ENCODE data around the gene LCP2. TPM values are rescaled to one million over a fixed set of nuclear protein-coding genes. Genes with fewer than 3 reads are reported as not detected.

Gene LCP2
- total RNA-seq, 1 experiment from 2014 or later = 0.61 TPM

- Histone ChIP-seq H3K27me3 (ENCODE audit: insufficient read depth, low read length) (peaks cover 67% of the 10 kb centered on the region), H3K9ac (ENCODE audit: low read length) (no peak overlapping the region), H3K36me3 (ENCODE audit: control insufficient read depth in 1 of 2, insufficient read depth in 2 of 2, low read length in 2 of 2) (no peaks in the 10 kb centered on the region), H2AFZ (ENCODE audit: low read depth, low read length, poor library complexity, severe bottlenecking) (no peak overlapping the region), H4K20me1 (ENCODE audit: insufficient read depth) (no peaks in the 10 kb centered on the region), H3K4me3 (replicated peaks in 1 of 2; ENCODE audit: low read depth in 1 of 2, low read length in 2 of 2) (no peak overlapping the region), H3K27ac (ENCODE audit: low read depth, low read length) (no peak overlapping the region), H3K9me2 (ENCODE audit: insufficient read depth) (no peaks in the 10 kb centered on the region), H3K79me2 (ENCODE audit: insufficient read depth, low read length) (no peaks in the 10 kb centered on the region), H3K4me1 (ENCODE audit: control insufficient read depth in 1 of 2, insufficient read depth in 2 of 2, low read length in 2 of 2) (no peaks in the 10 kb centered on the region), H3K4me2 (ENCODE audit: low read length) (no peak overlapping the region), H3K9me3 (ENCODE audit: control insufficient read depth in 1 of 2, insufficient read depth in 1 of 2, low read depth in 1 of 2, low read length in 2 of 2) (no peaks in the 10 kb centered on the region)
- no peak for TF ChIP-seq TCF7L2 (IDR thresholded peaks at IDR 0.05; ENCODE audit: borderline replicate concordance, extremely low read depth, insufficient read depth, insufficient read length)
- TF ChIP-seq POLR2A (IDR thresholded peaks at IDR 0.05; ENCODE audit: borderline replicate concordance, extremely low read depth, insufficient read depth, insufficient read length) = no peak
- no peak for TF ChIP-seq EZH2 (IDR thresholded peaks at IDR 0.05)
- intact Hi-C loops (cut with micrococcal nuclease) = no loop called here
- ChIA-PET RAD21 (ENCODE audit: low non-redundant PET in 1 of 2, low total read pairs in 2 of 2, uncharacterized antibody in 2 of 2, unreplicated experiment in 2 of 2) (no interaction called here), CTCF (interaction anchor here (1.0 kb wide), 1 partner anchor 16 kb away, joined by 3 read pairs; no protein-coding TSS in a partner anchor), POLR2A (no interaction called here)
- ATAC-seq (no peak), DNase-seq (ENCODE audit: low read depth, low spot score) (no peak)
- no TSS peak for BruUV-seq (replicated peaks)
These were observed 96.7 kb downstream of the LCP2 start for GRCh38 chr5:170200876-170201275.

Other genes starting within 250 kb of the LCP2 start
- gene FOXI1, start 191.9 kb downstream of the LCP2 start, total RNA-seq (2021; ENCODE audit: unreplicated experiment) = not detected
- gene C5orf58, start 64.8 kb downstream of the LCP2 start, total RNA-seq (2021; ENCODE audit: unreplicated experiment) = not detected
- not detected for gene KCNMB1, start 91.6 kb upstream of the LCP2 start, total RNA-seq (2021; ENCODE audit: unreplicated experiment)
- gene KCNIP1, start 206.2 kb upstream of the LCP2 start, total RNA-seq (2021; ENCODE audit: unreplicated experiment) = not detected